Stimulated activated CD4-positive, alpha-beta T cell treated with anti-CD3 and anti-CD28 coated beads, Interleukin-4, amount 100 ng/mL, for 24 hours (primary cell): ENCODE results near the gene INO80C.
"Not testable (repeated sequence)": the region's sequence is repeated elsewhere in the genome, so short reads cannot be mapped to it uniquely, and the experiment has no call there.

ENCODE experiments used
- DNase-seq: peaks from one replicate; pipeline ENCODE4 v3.0.0-alpha.2; 2020

The INO80C gene

GRCh38 chr18:35512761-35513160, 15.0 kb upstream of the INO80C start:
- no peak for DNase-seq

- DNase-seq = no peak
Observed at GRCh38 chr18:35511833-35512232, 14.1 kb upstream of the INO80C start.

GRCh38 chr18:35511428-35511827, 13.7 kb upstream of the INO80C start:
- no peak for DNase-seq

- no peak for DNase-seq
Observed at GRCh38 chr18:35510076-35510651, 12.4 kb upstream of the INO80C start.

- DNase-seq = no peak
Observed at GRCh38 chr18:35508746-35509338, 11.1 kb upstream of the INO80C start.

GRCh38 chr18:35508030-35508429, 10.3 kb upstream of the INO80C start:
- DNase-seq = no peak

- no peak for DNase-seq
Observed at GRCh38 chr18:35507623-35508022, 9.9 kb upstream of the INO80C start.

- no peak for DNase-seq
Observed at GRCh38 chr18:35507192-35507591, 9.4 kb upstream of the INO80C start.

GRCh38 chr18:35506024-35506712, 8.4 kb upstream of the INO80C start:
- no peak for DNase-seq

- no peak for DNase-seq
Observed at GRCh38 chr18:35504996-35505395, 7.2 kb upstream of the INO80C start.

- DNase-seq = no peak
Observed at GRCh38 chr18:35502052-35502451, 4.3 kb upstream of the INO80C start.

GRCh38 chr18:35501369-35501768, 3.6 kb upstream of the INO80C start:
- DNase-seq = no peak

- DNase-seq = no peak
Observed at GRCh38 chr18:35500113-35500512, 2.4 kb upstream of the INO80C start.

- DNase-seq = no peak
Observed at GRCh38 chr18:35497027-35497369, 762 bp downstream of the INO80C start.

GRCh38 chr18:35495536-35496314, 2.0 kb downstream of the INO80C start:
- no peak for DNase-seq

GRCh38 chr18:35494251-35495220, 3.2 kb downstream of the INO80C start:
- DNase-seq = no peak

- no peak for DNase-seq
Observed at GRCh38 chr18:35491700-35492077, 6.1 kb downstream of the INO80C start.

- no peak for DNase-seq
Observed at GRCh38 chr18:35490894-35491699, 6.7 kb downstream of the INO80C start.

- DNase-seq = no peak
Observed at GRCh38 chr18:35489913-35490490, 7.8 kb downstream of the INO80C start.

GRCh38 chr18:35489281-35489680, 8.5 kb downstream of the INO80C start:
- not testable (repeated sequence) for DNase-seq

GRCh38 chr18:35488396-35488795, 9.4 kb downstream of the INO80C start:
- DNase-seq = not testable (repeated sequence)
